ENCODE results near the gene KAZN.

The KAZN gene

DNA sequence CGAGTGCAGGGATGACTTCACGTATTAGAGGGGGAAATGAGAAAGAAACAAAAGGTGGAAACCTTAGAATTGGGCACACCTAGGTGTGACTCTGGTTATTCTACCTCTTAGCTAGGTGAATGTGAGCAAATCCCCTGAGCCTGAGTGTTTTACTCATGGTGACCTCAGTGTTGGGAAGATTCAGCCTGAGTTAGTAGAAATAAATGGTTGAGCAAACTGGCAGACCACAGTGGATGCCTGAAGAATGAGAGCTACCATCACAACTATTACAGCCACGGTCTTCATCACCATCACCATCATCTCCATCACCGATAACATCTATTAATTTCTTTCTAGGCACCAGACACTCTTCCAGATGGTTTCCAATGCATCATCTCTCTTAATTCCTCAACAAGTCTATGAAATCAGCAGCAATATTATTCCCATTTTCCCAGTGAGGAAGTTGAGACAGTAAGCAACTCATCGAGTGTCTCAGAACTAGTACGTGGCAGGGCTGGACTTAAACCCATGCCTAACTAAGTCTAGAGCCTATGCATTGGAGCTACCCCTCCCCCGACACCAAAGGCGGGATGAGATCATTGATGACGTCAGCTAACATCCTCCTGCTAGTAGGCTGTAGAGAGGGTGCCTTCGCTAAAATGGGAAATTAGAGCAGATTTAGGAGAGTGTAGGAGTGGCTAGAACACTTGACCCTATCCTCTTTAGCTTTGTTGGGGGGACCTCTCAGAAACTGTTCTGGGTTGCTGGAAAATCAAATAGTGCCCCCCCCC lies 7.9 kb upstream of the KAZN start:
- DNase-seq (ENCODE audit: low read depth): no peak

DNA sequence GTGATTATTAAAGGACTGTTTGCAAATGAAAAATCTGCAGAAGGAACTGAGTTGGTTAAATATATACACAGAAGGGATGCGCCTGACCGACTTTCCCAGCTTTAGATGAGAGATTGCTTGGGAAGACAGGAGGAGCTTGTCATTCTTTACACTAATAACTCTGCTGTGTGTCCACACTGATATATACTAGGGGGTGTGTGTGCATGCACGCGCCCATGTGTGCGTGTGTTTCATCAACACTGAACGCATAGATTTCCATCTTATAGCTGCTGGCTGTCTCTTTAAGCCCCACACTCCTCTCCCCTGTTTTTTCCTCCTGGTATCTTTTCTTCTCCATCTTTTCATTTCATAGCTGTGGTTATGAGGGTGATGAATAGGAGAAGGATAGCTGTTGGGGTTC lies 6.9 kb upstream of the KAZN start:
- no peak for DNase-seq (ENCODE audit: low read depth)

DNA sequence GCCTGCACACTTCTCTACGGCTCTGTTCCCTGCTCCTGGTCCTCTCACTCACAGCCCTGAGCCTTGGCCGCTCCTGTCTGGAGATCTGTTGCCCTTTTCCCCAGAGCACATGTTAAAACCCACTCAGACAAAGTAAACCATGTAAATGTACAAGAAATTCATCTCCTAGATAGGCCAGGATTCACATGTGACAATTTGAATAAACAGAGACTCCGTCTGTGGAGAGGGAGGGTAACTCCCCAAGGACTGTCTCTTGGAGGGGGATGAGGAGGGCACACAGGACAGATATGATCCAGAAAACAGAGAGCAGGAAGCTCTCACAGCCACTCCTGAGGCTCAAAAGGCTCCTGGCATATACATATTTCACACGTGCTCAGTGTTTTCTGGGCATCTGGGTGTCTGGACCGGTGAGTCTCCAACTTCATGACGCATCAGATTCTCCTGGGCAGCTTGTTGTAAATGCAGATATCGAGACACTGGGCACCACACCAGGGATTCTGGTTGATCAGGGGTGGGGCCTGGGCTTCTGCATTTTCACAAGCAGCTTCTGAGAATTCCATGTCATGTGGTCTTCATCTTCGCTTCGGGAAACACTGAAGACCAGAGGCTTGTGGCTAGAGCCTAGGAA lies 6.4 kb upstream of the KAZN start:
- DNase-seq (ENCODE audit: low read depth): no peak

DNA sequence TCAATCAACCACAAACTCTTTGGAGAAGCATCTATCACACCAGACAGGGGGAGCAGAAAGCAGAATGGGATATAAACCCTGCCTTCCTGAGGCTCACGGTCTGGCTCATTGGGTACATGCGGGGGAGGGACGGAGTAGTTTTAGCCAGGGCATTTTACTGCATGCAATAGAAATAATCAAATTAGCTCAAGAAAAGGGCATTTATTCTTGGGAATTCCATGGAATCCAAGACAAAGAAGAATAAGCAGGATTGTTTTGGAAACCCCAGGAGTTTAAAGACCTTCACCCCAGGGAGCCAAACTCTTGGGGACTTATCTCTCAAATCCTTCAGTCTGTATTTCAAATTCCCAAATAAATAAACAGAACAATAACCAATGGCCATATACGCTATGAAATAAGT lies 5.2 kb upstream of the KAZN start:
- no peak for DNase-seq (ENCODE audit: low read depth)

DNA sequence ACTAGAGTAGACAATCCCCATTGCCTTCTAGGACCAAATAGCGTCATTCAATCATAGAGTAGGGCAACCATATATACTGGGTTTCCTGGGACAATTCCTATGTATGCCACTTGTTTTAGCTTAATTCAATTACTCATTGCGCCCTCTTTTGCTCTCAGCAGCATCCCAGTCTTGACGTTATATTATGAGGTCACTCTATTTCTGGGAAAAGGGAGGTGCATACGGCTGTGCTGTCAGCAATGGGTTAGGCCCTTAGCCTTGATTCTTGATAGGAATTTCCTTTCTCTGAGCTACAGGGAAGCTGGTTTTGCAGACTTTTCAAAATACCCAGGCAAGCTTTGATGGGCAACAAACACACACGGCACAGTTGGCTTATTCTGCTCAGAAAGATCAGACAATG lies 4.4 kb upstream of the KAZN start:
- no peak for DNase-seq (ENCODE audit: low read depth)

DNA sequence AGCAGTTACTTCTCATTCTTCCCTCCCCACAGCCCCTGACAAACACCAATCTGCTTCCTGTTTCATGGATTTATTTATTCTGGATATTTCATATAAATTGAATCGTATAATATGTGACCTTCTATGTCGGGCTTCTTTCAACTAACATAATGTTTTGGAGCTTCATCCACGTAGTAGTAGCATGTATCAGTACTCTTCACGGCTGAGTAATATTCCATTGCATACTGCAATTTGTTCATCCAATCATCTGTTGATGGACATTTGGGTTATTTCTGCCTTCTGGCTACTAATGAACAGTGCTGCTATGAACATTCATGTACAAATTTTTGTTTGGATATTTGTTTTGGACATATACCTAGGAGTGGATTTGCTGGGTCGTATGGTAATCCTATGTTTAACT lies 1.9 kb upstream of the KAZN start:
- no peak for DNase-seq (ENCODE audit: low read depth)

DNA sequence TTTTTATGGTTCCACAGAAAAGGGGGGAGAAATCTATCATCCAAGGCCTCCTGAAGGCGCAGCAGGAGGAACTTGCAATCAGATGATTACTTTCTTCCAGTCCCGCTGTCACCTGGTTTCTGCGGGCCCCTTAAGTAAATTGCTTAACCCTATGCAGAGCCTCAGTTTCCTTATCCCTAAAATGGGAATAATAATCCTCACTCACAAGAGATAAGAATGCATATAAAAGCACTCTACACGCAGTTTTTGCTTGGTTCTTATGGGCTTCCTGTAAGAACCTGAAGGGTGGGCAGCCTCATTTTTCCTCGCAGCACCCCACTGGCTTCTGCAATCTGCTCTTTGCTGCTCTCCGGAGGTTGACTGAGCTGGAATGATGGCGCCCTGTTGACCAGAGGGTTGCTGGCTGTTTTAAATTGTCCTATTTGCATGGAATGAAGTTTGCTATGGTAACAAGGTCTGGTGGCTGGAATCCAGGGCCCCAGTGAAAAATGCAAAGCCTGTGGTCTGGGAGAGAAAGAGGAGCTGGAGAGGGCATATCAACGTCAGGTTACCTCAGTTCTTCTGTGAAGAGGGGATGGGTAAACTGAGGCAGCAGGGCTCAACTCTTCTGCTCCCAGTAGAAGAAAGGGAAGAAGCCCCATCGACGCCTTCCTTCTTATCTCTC lies 1.0 kb upstream of the KAZN start:
- no peak for DNase-seq (ENCODE audit: low read depth)

DNA sequence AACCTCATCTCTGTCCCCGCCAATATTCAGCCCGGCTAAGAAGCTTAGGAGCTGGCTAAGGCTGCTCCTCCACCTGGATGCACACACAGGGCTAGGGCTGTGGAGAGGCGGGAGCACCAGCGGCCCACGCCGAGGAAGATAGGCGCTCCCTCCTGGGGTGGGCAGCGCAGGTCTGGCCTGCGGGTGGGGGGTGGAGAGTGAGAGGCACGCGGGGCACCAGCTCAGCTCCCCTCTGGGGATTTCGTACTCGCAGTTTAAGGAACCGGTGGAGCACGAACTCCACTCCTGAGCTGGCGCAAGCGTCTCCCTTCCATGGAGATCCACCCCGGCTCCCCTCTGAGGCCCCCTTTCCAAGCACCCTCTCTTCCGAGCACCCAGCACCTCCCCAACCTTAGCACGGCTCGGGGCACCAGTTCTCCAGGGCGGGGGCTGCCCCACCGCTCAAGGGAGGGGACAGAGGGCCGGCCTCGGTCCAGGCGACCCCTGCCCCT lies 433 bp upstream of the KAZN start:
- DNase-seq (ENCODE audit: low read depth): no peak

DNA sequence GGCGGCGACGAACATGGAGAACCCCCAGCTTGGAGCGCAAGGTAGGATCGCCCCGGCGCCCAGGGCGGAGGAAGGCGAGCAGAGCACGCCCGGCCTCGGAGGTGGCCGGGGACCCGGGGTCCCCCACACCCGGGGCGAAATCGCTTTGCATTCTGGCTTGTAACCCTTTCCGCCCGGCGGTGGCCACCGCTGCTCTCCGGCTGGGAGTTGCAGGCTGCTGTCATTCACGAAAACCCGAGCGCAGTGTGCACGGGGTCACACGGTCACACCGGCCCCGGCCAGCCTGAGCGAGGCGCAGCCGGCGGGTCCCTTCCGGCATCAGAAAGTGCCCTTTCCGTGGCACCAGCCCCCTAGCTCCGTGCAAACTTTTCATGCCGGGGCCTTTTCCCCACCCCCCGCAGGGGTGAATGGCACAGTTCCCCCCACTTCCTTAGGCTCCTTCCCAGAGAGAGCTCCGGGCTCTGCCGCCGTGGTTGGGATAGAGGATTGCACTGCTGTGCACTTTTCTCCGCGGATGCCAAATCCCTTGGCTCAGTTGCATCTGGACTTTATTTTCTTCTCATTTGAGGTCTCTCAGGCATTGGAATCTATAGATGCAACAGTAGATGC lies 802 bp downstream of the KAZN start:
- DNase-seq (ENCODE audit: low read depth): no peak

DNA sequence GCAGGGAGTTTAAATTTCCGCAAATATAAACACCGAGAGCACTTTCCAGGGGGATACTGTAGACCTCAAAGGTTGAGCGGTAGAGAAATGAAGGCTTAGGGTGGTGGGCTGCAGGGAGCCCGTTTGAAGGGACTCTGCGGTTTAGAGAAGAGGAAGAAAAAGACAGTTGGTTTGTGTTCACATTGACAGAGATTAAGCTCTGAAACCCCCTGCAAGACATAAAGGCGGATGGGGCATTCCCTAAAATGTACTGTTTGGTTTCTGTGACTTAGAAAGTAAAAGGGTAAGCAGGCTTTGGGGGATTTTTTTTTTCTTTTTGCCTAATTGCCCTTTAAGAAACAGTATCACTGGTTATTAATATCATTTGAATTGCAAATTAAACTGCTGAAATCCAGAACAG lies 1.3 kb downstream of the KAZN start:
- no peak for DNase-seq (ENCODE audit: low read depth)

DNA sequence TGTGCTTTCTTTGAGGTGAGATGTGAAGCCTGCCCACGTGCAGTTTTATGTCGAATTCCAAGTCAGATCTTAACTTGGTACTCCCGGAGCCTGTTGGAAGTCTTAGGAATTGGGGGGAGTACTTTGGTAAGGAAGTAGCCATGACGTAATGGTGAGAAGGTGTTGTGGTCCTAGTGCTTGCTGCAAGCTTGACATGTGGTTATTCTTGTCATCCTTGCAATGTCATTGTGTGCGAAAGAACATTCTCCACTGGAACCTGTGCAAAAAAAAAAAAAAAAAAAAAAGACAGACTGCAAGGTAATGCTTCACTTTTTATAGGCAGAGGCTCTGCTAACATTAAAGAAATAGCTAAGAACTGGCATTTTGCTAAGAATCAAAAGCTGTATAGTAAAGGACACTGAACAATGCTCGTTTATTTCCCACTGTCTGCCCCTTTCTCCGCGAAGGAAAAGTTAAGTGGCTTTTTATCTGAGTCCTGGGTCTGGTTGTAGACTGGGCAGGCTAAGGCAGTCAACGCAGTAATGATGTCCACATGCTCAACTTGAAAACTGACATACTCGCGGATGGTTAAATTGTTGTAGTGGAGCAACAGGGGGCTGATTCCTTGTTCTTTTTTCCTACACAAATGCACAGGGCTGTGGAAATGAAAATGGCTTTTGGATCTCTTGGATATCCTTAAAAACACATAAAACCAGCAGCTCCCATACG lies 2.1 kb downstream of the KAZN start:
- DNase-seq (ENCODE audit: low read depth): no peak

DNA sequence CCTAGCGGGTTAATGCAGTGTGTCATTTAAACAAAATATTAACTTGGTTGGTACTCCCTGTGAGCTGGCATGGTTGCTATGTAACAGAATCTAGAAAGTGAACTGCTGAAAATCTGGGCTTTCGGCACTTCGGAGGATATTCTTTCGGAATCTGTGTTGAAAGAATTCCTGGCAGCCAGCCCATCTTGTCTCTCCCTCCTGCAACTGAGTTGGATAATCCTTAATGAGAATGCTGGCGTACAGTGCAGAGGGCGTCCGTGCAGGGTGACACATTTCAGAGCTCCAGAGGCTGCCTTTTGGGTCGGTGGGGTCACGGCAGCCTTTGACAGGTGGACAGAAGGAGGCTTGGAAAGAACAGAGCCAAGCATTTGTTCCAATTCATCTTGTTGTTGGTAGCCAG lies 3.7 kb downstream of the KAZN start:
- DNase-seq (ENCODE audit: low read depth): no peak

DNA sequence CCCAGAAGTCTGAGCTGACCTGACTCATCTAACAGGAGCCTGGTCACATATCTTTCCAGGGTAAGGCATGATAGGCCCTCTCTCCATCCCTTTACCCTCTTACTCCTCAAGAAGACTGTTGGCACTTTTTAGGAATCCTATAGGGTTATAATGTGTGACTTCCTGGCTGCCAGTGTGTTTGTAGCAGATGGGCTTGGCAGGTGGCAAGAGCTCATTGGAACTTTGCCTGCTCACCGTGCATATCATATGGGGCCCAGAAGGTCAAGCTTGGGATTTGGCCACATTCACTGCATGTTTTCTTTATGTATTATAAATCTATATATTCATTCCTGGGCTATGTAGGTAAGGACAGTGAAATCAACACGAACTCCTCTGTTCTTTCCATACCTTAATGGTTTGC lies 5.2 kb downstream of the KAZN start:
- DNase-seq (ENCODE audit: low read depth): no peak

DNA sequence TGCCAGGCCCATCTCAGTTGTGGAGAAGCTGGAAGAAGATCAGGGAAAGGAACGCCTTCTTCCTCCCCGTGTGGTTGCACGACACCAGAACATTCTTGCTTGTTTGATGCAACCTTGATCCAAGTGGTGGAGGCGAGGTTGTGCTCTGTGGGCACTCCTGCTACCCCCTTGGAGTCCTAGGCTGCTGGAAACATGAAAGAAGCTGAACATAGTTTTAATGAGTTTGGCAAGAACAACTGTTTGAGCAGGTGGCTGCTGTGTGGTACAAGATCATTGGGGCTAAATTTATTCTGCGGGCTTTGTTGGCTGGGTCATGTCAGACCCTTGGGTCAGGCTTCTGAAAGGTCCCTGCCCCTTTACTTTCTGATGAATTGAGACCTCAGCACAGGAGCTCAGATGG lies 5.9 kb downstream of the KAZN start:
- DNase-seq (ENCODE audit: low read depth): no peak

DNA sequence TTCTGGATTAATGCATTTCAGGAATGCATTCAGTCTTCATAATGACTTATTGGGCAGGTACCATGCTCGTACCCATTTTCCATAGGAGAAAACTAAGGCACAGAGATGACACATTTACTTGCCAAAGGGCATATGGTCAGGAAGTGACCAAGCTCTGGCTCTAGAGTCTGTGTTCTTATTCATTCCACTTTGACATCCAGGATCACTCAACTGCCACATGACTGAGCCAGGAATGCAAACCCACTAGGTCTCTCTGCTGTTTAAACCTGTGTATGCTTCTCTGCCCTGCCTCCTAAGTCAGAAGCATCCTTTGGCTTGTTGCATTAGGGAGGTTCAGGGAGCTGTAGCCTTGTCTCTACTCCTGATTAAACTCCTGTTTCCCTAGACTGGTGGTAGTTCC lies 7.5 kb downstream of the KAZN start:
- no peak for DNase-seq (ENCODE audit: low read depth)

DNA sequence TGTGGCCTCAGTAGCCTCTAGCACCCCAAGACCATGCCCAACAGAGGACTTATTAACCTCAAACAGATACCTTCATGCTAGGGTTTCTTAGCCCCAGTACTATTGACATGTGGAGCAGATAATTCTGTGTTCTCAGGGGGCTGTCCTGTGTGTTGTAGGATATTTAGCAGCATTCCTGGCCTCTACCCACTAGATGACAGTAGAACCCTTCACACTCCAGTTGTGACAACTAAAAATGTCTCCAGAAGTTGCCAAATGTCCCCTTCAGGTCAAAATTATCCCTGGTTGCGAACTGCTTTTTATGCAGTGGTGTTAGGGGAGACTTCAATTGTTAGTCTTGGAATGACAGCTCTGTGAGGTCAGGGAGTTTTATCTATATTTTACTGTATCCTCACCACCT lies 8.1 kb downstream of the KAZN start:
- DNase-seq (ENCODE audit: low read depth): no peak

DNA sequence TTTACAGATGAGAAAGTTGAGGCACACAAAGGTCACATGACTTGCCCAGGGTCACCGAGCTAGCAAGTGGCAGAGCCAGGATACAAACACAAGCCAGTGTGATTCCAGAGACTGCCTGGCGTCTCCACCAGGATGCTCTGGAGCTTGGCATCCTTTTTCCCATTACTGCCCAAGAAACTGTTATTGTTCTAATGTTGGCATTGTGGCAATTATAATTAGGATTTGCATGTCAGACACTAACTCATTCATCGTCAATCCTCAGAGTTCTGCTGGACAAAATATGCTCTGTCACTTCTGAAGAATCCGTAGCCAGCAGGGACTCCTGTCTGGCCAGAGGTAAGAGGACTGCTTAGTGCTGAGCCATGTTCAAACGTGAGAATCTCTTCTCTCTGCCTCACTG lies 8.8 kb downstream of the KAZN start:
- DNase-seq (ENCODE audit: low read depth): no peak

DNA sequence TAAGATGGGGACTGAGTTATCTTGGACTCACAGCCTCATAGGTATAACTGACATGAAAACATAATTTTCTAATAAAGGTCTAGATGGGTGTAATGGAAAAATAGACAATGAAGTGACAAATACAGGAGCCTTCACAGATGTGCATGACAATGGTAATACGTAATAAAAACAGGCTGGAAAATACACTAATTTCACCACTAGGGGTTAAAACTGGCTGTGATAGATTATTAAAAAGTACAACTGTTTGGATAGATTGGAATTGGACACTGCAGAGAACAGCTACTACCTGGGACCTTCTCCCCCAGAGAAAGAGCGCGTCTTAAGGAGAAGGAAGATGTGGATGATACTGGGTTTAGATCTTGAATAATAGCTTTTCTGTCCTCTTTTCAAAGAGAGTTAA lies 9.8 kb downstream of the KAZN start:
- no peak for DNase-seq (ENCODE audit: low read depth)

DNA sequence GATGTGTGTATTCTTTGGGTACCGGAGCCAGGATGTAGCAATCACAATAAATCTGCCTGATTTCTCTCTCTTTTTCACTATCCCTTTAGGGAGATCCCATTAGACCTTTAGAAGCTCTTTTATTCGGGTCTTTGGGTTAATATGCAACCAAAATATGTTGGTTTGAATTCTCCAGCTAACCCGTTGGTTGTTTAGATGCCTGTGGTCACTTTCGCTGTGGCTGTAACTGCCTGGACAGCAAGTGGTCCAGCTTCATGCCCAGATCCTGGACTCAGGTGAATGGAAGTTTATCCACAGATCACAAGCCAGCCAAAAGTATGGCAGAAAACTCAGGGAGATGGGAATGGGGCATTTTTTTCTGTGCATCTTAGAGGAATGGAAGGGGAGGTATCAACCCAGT lies 12.3 kb downstream of the KAZN start:
- no peak for DNase-seq (ENCODE audit: low read depth)

DNA sequence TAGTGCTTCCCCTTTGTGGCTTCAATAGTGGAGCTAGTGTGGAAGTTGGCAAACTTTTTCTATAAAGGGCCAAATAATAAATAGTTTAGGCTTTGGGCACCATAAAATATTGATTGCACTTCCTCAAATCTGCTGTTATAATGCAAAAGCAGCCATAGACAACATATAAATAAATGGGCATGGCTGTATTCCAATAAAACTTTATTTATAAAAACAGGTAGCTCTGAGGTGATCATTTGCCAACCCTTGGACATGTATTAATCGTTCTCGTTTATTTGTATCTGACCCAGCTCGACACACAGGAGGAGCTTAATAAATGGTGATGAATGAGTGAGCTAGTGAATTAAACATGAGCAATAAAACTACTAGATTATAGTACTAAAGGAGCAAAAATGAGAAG lies 13.3 kb downstream of the KAZN start:
- DNase-seq (ENCODE audit: low read depth): no peak

DNA sequence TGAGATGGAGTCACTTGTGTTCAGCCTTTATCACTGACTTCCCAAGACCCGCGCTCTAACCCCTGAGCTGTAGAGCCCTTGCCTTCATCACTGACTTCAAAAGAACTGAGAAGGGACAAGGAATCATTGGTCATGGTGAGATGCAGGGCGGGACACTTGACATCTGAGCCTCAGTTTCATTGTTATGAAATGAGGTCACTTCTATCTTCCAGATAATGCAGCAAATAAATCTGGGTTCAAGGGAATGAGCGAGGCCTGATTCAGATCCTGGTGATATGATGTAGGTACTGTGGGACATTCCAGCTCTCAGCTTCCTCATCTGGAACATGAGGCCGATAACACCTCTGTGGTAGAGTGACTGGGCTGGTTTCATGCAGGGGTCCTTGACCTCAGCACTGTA lies 13.8 kb downstream of the KAZN start:
- DNase-seq (ENCODE audit: low read depth): no peak

DNA sequence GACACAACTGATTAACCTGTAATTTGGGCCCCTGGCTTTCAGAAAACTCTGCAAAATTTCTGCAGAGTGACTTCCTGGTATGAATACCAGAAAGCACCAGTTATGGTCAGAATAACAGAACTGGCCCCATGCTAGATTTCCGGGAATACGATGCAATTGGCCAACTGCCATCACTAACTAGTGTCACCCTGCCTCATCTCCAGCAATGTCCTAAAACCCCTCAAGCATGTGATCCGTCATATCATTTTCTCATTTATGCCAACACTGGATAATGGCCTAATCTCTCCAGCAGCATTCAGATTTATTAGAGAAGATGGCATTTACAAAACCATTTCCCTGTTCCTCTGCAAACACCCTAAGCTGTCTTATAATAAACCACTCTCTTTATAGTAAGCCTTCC lies 15.4 kb downstream of the KAZN start:
- no peak for DNase-seq (ENCODE audit: low read depth)
